LHCN-M2 (cell line): ENCODE measurements around the gene CARD11. TPM values are rescaled to one million over a fixed set of nuclear protein-coding genes. Genes with fewer than 3 reads are reported as not detected.
"Not testable (repeated sequence)": the region's sequence is repeated elsewhere in the genome, so short reads cannot be mapped to it uniquely, and the experiment has no call there.

ENCODE experiments used
- DNase-seq: peaks from one replicate; pipeline ENCODE4 v3.0.0-alpha.2; 2012; ENCODE audit warnings: low read depth
- total RNA-seq: library from RNA; depleted of rRNA; stranded (reverse); fragments of >200 nt; gene quantifications from 2 replicates; pipeline ENCODE4 v1.2.3, GENCODE V29; 2014

CARD11 gene
- total RNA-seq, 1 experiment from 2014 or later = not detected

GRCh38 chr7:2926896-2927405 is 116.7 kb downstream of the CARD11 start:
- no peak for DNase-seq

- no peak for DNase-seq
Observed at GRCh38 chr7:2926120-2926895, 117.4 kb downstream of the CARD11 start.

GRCh38 chr7:2924866-2925840 is 118.5 kb downstream of the CARD11 start:
- no peak for DNase-seq

GRCh38 chr7:2923886-2924574 is 119.6 kb downstream of the CARD11 start:
- no peak for DNase-seq

GRCh38 chr7:2923291-2923781 is 120.3 kb downstream of the CARD11 start:
- DNase-seq = no peak

- DNase-seq = no peak
Observed at GRCh38 chr7:2922866-2923265, 120.8 kb downstream of the CARD11 start.

GRCh38 chr7:2922348-2922691 is 121.3 kb downstream of the CARD11 start:
- no peak for DNase-seq

- no peak for DNase-seq
Observed at GRCh38 chr7:2921653-2922347, 121.9 kb downstream of the CARD11 start.

GRCh38 chr7:2920956-2921652 is 122.6 kb downstream of the CARD11 start:
- peak; percentile 14 for DNase-seq

- not testable (repeated sequence) for DNase-seq
Observed at GRCh38 chr7:2920480-2920879, 123.2 kb downstream of the CARD11 start.

- no peak for DNase-seq
Observed at GRCh38 chr7:2920041-2920440, 123.6 kb downstream of the CARD11 start.

- no peak for DNase-seq
Observed at GRCh38 chr7:2919256-2919655, 124.4 kb downstream of the CARD11 start.

GRCh38 chr7:2918406-2918805 is 125.3 kb downstream of the CARD11 start:
- DNase-seq = no peak

GRCh38 chr7:2915023-2915422 is 128.6 kb downstream of the CARD11 start:
- DNase-seq = no peak

- no peak for DNase-seq
Observed at GRCh38 chr7:2913760-2914387, 129.8 kb downstream of the CARD11 start.

GRCh38 chr7:2912684-2913439 is 130.8 kb downstream of the CARD11 start:
- no peak for DNase-seq

- DNase-seq = no peak
Observed at GRCh38 chr7:2911466-2911865, 132.2 kb downstream of the CARD11 start.

- no peak for DNase-seq
Observed at GRCh38 chr7:2909471-2910039, 134.1 kb downstream of the CARD11 start.

GRCh38 chr7:2909043-2909442 is 134.6 kb downstream of the CARD11 start:
- no peak for DNase-seq
